ENCODE measurements around the gene SRD5A1. TPM values are rescaled to one million over a fixed set of nuclear protein-coding genes. Genes with fewer than 3 reads are reported as not detected.

SRD5A1 gene
- total and polyA plus RNA-seq, 2 of the 8 experiments (the other 6 are each of a cell fraction or from before 2014, with no cell fraction given): 34.7 to 42.4 TPM

DNA sequence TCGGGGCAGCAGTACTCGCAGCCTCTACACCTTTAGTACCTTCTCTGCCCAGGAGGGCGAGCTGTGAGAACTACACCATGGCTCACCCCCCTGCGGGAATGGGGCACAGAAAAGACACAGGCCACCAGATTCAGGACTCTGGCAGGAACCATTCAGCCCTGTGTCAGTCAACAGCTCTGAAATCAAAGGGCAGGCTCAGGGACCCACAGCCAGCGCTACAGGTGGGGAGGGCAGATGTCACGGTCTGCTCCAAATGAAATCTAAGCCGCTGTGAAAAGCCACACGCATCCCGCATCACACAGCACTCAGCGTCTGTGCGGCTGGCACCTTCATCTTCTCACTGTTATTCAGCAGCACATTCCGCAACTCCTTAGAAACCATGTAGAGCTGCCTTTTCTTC lies 28.3 kb upstream of the SRD5A1 start:
- H3K23ac ChIP-seq (ENCODE audit: insufficient read length): no peak overlapping the region
- no peak overlapping the region for H2BK5ac ChIP-seq (ENCODE audit: low read depth, low read length)
- H2AFZ ChIP-seq (ENCODE audit: low read length): no peak overlapping the region
- H2AK5ac ChIP-seq (ENCODE audit: low read depth, low read length): no peak overlapping the region
- no peak overlapping the region for H4K5ac ChIP-seq (ENCODE audit: insufficient read length, low read depth, low read length)
- ChIA-PET CTCF (ENCODE audit: partially characterized antibody) (interaction anchor here (0.7 to 1.4 kb wide), 4 partner anchors 18 to 140 kb away, joined by 3 to 6 read pairs (median 4); no protein-coding TSS in a partner anchor), POLR2A (ENCODE audit: partially characterized antibody) (interaction anchor here (0.6 to 1.0 kb wide), 3 partner anchors 8 to 14 kb away, joined by 3 read pairs; no protein-coding TSS in a partner anchor)
- no peak overlapping the region for H3K4me3 ChIP-seq (ENCODE audit: extremely low read depth in 1 of 4, insufficient read depth in 2 of 4, low read depth in 3 of 4, low read length in 4 of 4)
- H3K79me2 ChIP-seq (ENCODE audit: control insufficient read depth in 1 of 2, insufficient read depth in 2 of 2, low read length in 2 of 2): no peaks in the 10 kb centered on the region
- H3K23me2 ChIP-seq (ENCODE audit: low read depth, low read length): no peaks in the 10 kb centered on the region
- H3K9ac ChIP-seq (replicated peaks in 1 of 4; ENCODE audit: extremely low read depth in 1 of 4, low read depth in 3 of 4, low read length in 3 of 4): no peak overlapping the region
- no peaks in the 10 kb centered on the region for H3K27me3 ChIP-seq (replicated peaks in 1 of 4; ENCODE audit: control insufficient read depth in 3 of 4, extremely low read depth in 1 of 4, insufficient read depth in 3 of 4, low read length in 3 of 4)
- DNase-seq (ENCODE audit: low read depth in 1 of 2, low spot score in 2 of 2) (no peak), FAIRE-seq (no peak)
- no peak overlapping the region for H4K8ac ChIP-seq (ENCODE audit: extremely low read depth, insufficient read depth, low read length)
- no peak for TF ChIP-seq NRF1 (IDR thresholded peaks at IDR 0.05; ENCODE audit: low read depth, low read length)
- no peak for TF ChIP-seq KDM4A (IDR thresholded peaks at IDR 0.05; ENCODE audit: low read depth, low read length, severe bottlenecking)
- no peak for TF ChIP-seq SP1 (IDR thresholded peaks at IDR 0.05; ENCODE audit: low read depth, low read length)
- TF ChIP-seq, protein P1, sequence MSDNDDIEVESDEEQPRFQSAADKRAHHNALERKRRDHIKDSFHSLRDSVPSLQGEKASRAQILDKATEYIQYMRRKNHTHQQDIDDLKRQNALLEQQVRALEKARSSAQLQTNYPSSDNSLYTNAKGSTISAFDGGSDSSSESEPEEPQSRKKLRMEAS (IDR thresholded peaks at IDR 0.05): no peak
- no peak overlapping the region for H3K4me2 ChIP-seq (ENCODE audit: insufficient read depth in 1 of 2, low read depth in 2 of 2, low read length in 2 of 2)
- H2BK20ac ChIP-seq (ENCODE audit: low read length): no peak overlapping the region
- no peak overlapping the region for H4K91ac ChIP-seq (replicated peaks; ENCODE audit: insufficient read length, low read length)
- no peaks in the 10 kb centered on the region for H3K4me1 ChIP-seq (replicated peaks in 1 of 4; ENCODE audit: control insufficient read depth in 3 of 4, insufficient read depth in 4 of 4, low read length in 3 of 4)
- no peak overlapping the region for H2BK15ac ChIP-seq (ENCODE audit: low read length)
- H2BK120ac ChIP-seq (replicated peaks; ENCODE audit: low read depth, low read length): no peak overlapping the region
- H3K79me1 ChIP-seq (ENCODE audit: low read depth, low read length): no peaks in the 10 kb centered on the region
- H2BK12ac ChIP-seq (ENCODE audit: low read depth, low read length): no peak overlapping the region
- no peak overlapping the region for H3K18ac ChIP-seq (ENCODE audit: extremely low read depth, low read length)
- peaks cover 57 to 86% (median 81%) of the 10 kb centered on the region in 4 experiments for H3K36me3 ChIP-seq (ENCODE audit: control insufficient read depth in 2 of 4, insufficient read depth in 4 of 4, low read length in 3 of 4)
- no peak overlapping the region for H3K56ac ChIP-seq (replicated peaks; ENCODE audit: insufficient read length, low read depth, low read length)
- WGBS, 2 experiments (ENCODE audit: extremely low coverage in 1 of 2, insufficient coverage in 1 of 2, insufficient read length in 1 of 2, insufficient replicate concordance in 2 of 2, low coverage in 1 of 2, low lambda C conversion rate in 2 of 2, missing lambda C conversion rate in 1 of 2): 88% methylated on average over 12 of the region's 12 CpGs; no CpG with 5 or more reads in 1 of the 2 experiments
- H3K4ac ChIP-seq (replicated peaks; ENCODE audit: insufficient read length, low read depth, low read length): no peak overlapping the region
- H3K9me3 ChIP-seq (ENCODE audit: insufficient read depth in 2 of 2, low read depth in 1 of 2, low read length in 1 of 2): no peaks in the 10 kb centered on the region
- H3K27ac ChIP-seq (ENCODE audit: low read depth, low read length): no peak overlapping the region
- H4K20me1 ChIP-seq (replicated peaks in 1 of 2; ENCODE audit: control insufficient read depth in 1 of 2, insufficient read depth in 2 of 2, low read length in 2 of 2): peaks cover 6 to 11% of the 10 kb centered on the region in 2 experiments
- no peak overlapping the region for H3K14ac ChIP-seq (ENCODE audit: insufficient read length)

All from H1 (cell line).